Retina (tissue), 1 donor: ENCODE data around the gene CEP85L.

ENCODE experiments used
- DNase-seq: peaks from one replicate; pipeline ENCODE4 v3.0.0-alpha.2; 2016

The CEP85L gene

GRCh38 chr6:118618676-118619377 lies 32.6 kb downstream of the CEP85L start:
- no peak for DNase-seq

GRCh38 chr6:118617417-118617816 lies 34.0 kb downstream of the CEP85L start:
- no peak for DNase-seq

GRCh38 chr6:118611334-118611733 lies 40.1 kb downstream of the CEP85L start:
- DNase-seq, result no peak

- no peak for DNase-seq
These were observed 44.5 kb downstream of the CEP85L start for GRCh38 chr6:118606858-118607257.

- DNase-seq, result no peak
These were observed 45.1 kb downstream of the CEP85L start for GRCh38 chr6:118606268-118606667.

- DNase-seq, result no peak
These were observed 48.0 kb downstream of the CEP85L start for GRCh38 chr6:118603372-118603771.

- DNase-seq, result no peak
These were observed 49.1 kb downstream of the CEP85L start for GRCh38 chr6:118602300-118602699.

- no peak for DNase-seq
These were observed 53.1 kb downstream of the CEP85L start for GRCh38 chr6:118598324-118598723.

GRCh38 chr6:118597636-118598035 lies 53.8 kb downstream of the CEP85L start:
- no peak for DNase-seq

- DNase-seq, result no peak
These were observed 54.5 kb downstream of the CEP85L start for GRCh38 chr6:118596774-118597320.

- no peak for DNase-seq
These were observed 56.5 kb downstream of the CEP85L start for GRCh38 chr6:118594877-118595276.

- no peak for DNase-seq
These were observed 59.5 kb downstream of the CEP85L start for GRCh38 chr6:118591897-118592296.

GRCh38 chr6:118589649-118590365 lies 61.6 kb downstream of the CEP85L start:
- no peak for DNase-seq

GRCh38 chr6:118589186-118589585 lies 62.2 kb downstream of the CEP85L start:
- no peak for DNase-seq

GRCh38 chr6:118588626-118589025 lies 62.8 kb downstream of the CEP85L start:
- DNase-seq, result no peak

- DNase-seq, result no peak
These were observed 64.5 kb downstream of the CEP85L start for GRCh38 chr6:118586746-118587485.

- DNase-seq, result peak; percentile 17
These were observed 66.5 kb downstream of the CEP85L start for GRCh38 chr6:118584911-118585310.

GRCh38 chr6:118581489-118581959 lies 69.9 kb downstream of the CEP85L start:
- DNase-seq, result no peak

GRCh38 chr6:118580585-118581419 lies 70.6 kb downstream of the CEP85L start:
- DNase-seq, result peak; percentile 63

- no peak for DNase-seq
These were observed 71.6 kb downstream of the CEP85L start for GRCh38 chr6:118579786-118580185.

GRCh38 chr6:118578617-118579016 lies 72.8 kb downstream of the CEP85L start:
- DNase-seq, result no peak

GRCh38 chr6:118577972-118578371 lies 73.4 kb downstream of the CEP85L start:
- DNase-seq, result no peak
